ENCODE data around the gene GPRC5B. TPM values are rescaled to one million over a fixed set of nuclear protein-coding genes. Genes with fewer than 3 reads are reported as not detected.
A peak's percentile ranks its signal among the peaks of the same experiment; 100 is the strongest.

GPRC5B gene
- total RNA-seq, 1 experiment from 2014 or later, result 6.9 TPM

- intact Hi-C loops (cut with micrococcal nuclease; ENCODE audit: unreplicated experiment), result loop anchor here (1.0 to 10.0 kb wide), 2 partner anchors 306 to 504 kb away; no protein-coding TSS in a partner anchor
- ChIA-PET CTCF (interaction anchor here (0.5 to 0.6 kb wide), 2 partner anchors 12 to 492 kb away, joined by 3 to 8 read pairs; no protein-coding TSS in a partner anchor), POLR2A (ENCODE audit: low non-redundant PET) (no interaction called here)
- DNase-seq (ENCODE audit: low spot score), result no peak
- no peak for TF ChIP-seq CTCF (conservative IDR thresholded peaks at IDR 0.05; ENCODE audit: low read depth, low read length)
- Histone ChIP-seq H3K9me3 (ENCODE audit: low read depth, low read length, poor library complexity, severe bottlenecking) (no peaks in the 10 kb centered on the region), H3K4me3 (ENCODE audit: low read depth, low read length, poor library complexity, severe bottlenecking) (no peak overlapping the region), H3K27ac (ENCODE audit: low read depth, low read length, poor library complexity, severe bottlenecking) (no peak overlapping the region), H3K27me3 (replicated peaks; ENCODE audit: insufficient read depth, low read depth, low read length, poor library complexity) (no peaks in the 10 kb centered on the region), H3K4me1 (ENCODE audit: insufficient read depth, low read length, poor library complexity, severe bottlenecking) (peaks cover 8% of the 10 kb centered on the region), H3K36me3 (ENCODE audit: insufficient read depth, low read length, poor library complexity, severe bottlenecking) (no peaks in the 10 kb centered on the region)
- BruUV-seq (replicated peaks), result no TSS peak
Measured at GRCh38 chr16:19888834-19889233, 4.2 kb upstream of the GPRC5B start.

- intact Hi-C loops (cut with micrococcal nuclease; ENCODE audit: unreplicated experiment), result loop anchor here (1.0 to 10.0 kb wide), 3 partner anchors 285 to 502 kb away; no protein-coding TSS in a partner anchor
- H3K4me3 ChIP-seq (ENCODE audit: low read depth, low read length, poor library complexity, severe bottlenecking), result peak overlapping the region; percentile 48
- POLR2A ChIA-PET (ENCODE audit: low non-redundant PET), result no interaction called here
Measured at GRCh38 chr16:19886073-19886941, 1.7 kb upstream of the GPRC5B start.

GRCh38 chr16:19885451-19886072 is 914 bp upstream of the GPRC5B start:
- Histone ChIP-seq H3K9me3 (ENCODE audit: low read depth, low read length, poor library complexity, severe bottlenecking) (no peaks in the 10 kb centered on the region), H3K36me3 (ENCODE audit: insufficient read depth, low read length, poor library complexity, severe bottlenecking) (no peaks in the 10 kb centered on the region), H3K27ac (ENCODE audit: low read depth, low read length, poor library complexity, severe bottlenecking) (no peak overlapping the region), H3K27me3 (replicated peaks; ENCODE audit: insufficient read depth, low read depth, low read length, poor library complexity) (peaks cover 11% of the 10 kb centered on the region), H3K4me3 (ENCODE audit: low read depth, low read length, poor library complexity, severe bottlenecking) (peak overlapping the region; percentile 48), H3K4me1 (ENCODE audit: insufficient read depth, low read length, poor library complexity, severe bottlenecking) (peaks cover 23% of the 10 kb centered on the region)
- intact Hi-C loops (cut with micrococcal nuclease; ENCODE audit: unreplicated experiment), result loop anchor here (1.0 to 10.0 kb wide), 3 partner anchors 284 to 501 kb away; no protein-coding TSS in a partner anchor
- POLR2A ChIA-PET (ENCODE audit: low non-redundant PET), result no interaction called here
- DNase-seq (ENCODE audit: low spot score), result no peak
- TF ChIP-seq EZH2 (IDR thresholded peaks at IDR 0.05; ENCODE audit: borderline replicate concordance, low read depth, low read length, poor library complexity, severe bottlenecking), result no peak
- TF ChIP-seq CTCF (conservative IDR thresholded peaks at IDR 0.05; ENCODE audit: low read depth, low read length), result no peak
- CTCF ChIA-PET, result interaction anchor here (1.4 to 1.8 kb wide), 2 partner anchors 284 to 302 kb away, joined by 5 to 13 read pairs; no protein-coding TSS in a partner anchor
- BruUV-seq (replicated peaks), result no TSS peak

More at GRCh38 chr16:19886073-19886941, 1.7 kb upstream of the GPRC5B start:
- no TSS peak for BruUV-seq (replicated peaks)
- Histone ChIP-seq H3K4me1 (ENCODE audit: insufficient read depth, low read length, poor library complexity, severe bottlenecking) (peaks cover 23% of the 10 kb centered on the region), H3K27me3 (replicated peaks; ENCODE audit: insufficient read depth, low read depth, low read length, poor library complexity) (peaks cover 11% of the 10 kb centered on the region), H3K27ac (ENCODE audit: low read depth, low read length, poor library complexity, severe bottlenecking) (no peak overlapping the region), H3K9me3 (ENCODE audit: low read depth, low read length, poor library complexity, severe bottlenecking) (no peaks in the 10 kb centered on the region), H3K36me3 (ENCODE audit: insufficient read depth, low read length, poor library complexity, severe bottlenecking) (no peaks in the 10 kb centered on the region)
- peak; percentile 99 for TF ChIP-seq CTCF (conservative IDR thresholded peaks at IDR 0.05; ENCODE audit: low read depth, low read length)
- TF ChIP-seq EZH2 (IDR thresholded peaks at IDR 0.05; ENCODE audit: borderline replicate concordance, low read depth, low read length, poor library complexity, severe bottlenecking), result no peak
- peak; percentile 89 for DNase-seq (ENCODE audit: low spot score)
- CTCF ChIA-PET, result interaction anchor here (0.6 to 1.8 kb wide), 4 partner anchors 190 to 303 kb away, joined by 3 to 13 read pairs (median 4); no protein-coding TSS in a partner anchor
